Astrocyte of the spinal cord (primary cell): Measurements from ENCODE around the gene CAPN2.

Source experiments
- DNase-seq: peaks from one replicate; pipeline ENCODE4 v3.0.0; 2011; ENCODE audit warnings: low read depth, low spot score
- H3K4me3 ChIP-seq: 2 replicates; pipeline ENCODE4 v1.5.1; 2011; ENCODE audit warnings: low read depth, mild to moderate bottlenecking, low read length, moderate library complexity
- CTCF ChIP-seq: IDR thresholded peaks from 2 replicates; pipeline ENCODE4 v1.5.1; 2012; ENCODE audit warnings: low read depth, mild to moderate bottlenecking, low read length, inconsistent platforms
- in situ Hi-C: cut with HindIII; loops from 2 replicates; pipeline ENCODE4 v1.10.0; 2017; ENCODE audit warnings: low sequenced_read_pairs

CAPN2 gene

GRCh38 chr1:223684488-223684792, 27.9 kb upstream of the CAPN2 start:
- no peak overlapping the region for H3K4me3 ChIP-seq
- in situ Hi-C loops = no loop called here
- no peak for DNase-seq
- no peak for TF ChIP-seq CTCF

- no peak overlapping the region for H3K4me3 ChIP-seq
- in situ Hi-C loops = no loop called here
- DNase-seq = no peak
- no peak for TF ChIP-seq CTCF
These were observed 21.2 kb upstream of the CAPN2 start for GRCh38 chr1:223691121-223691520.

- DNase-seq = no peak
- H3K4me3 ChIP-seq = no peak overlapping the region
- in situ Hi-C loops = no loop called here
- TF ChIP-seq CTCF = no peak
These were observed 17.3 kb upstream of the CAPN2 start for GRCh38 chr1:223695014-223695548.

- TF ChIP-seq CTCF = no peak
- DNase-seq = no peak
- no peak overlapping the region for H3K4me3 ChIP-seq
- in situ Hi-C loops = no loop called here
These were observed 16.4 kb upstream of the CAPN2 start for GRCh38 chr1:223695941-223696340.

GRCh38 chr1:223700388-223700918, 11.9 kb upstream of the CAPN2 start:
- TF ChIP-seq CTCF = no peak
- no peak for DNase-seq
- in situ Hi-C loops = no loop called here
- H3K4me3 ChIP-seq = no peak overlapping the region

- no peak overlapping the region for H3K4me3 ChIP-seq
- DNase-seq = peak; percentile 98
- in situ Hi-C loops = no loop called here
- no peak for TF ChIP-seq CTCF
These were observed 11.2 kb upstream of the CAPN2 start for GRCh38 chr1:223700942-223701637.
